Raji (cell line): ENCODE results near the gene TIGAR.

Experiments
- POLR2A ChIP-seq: IDR thresholded peaks from 2 replicates; pipeline ENCODE4 v1.6.1; 2011; ENCODE audit warnings: low read depth, low read length, control low read depth; ENCODE audit not compliant: insufficient read depth

The TIGAR gene

GRCh38 chr12:4320853-4321701 is at the start of gene TIGAR:
Gene TIGAR, plus strand, starts transcription at chr12:4321213. Its CDS starts 59 bp downstream, at chr12:4321272.
- TF ChIP-seq POLR2A: peak; percentile 99

GRCh38 chr12:4271717-4272423 is 49.1 kb upstream of the TIGAR start:
- no peak for TF ChIP-seq POLR2A

GRCh38 chr12:4272424-4273272 is 48.4 kb upstream of the TIGAR start:
- TF ChIP-seq POLR2A: no peak

- TF ChIP-seq POLR2A: no peak
Observed at GRCh38 chr12:4273273-4273651, 47.8 kb upstream of the TIGAR start.

GRCh38 chr12:4273652-4274395 is 47.2 kb upstream of the TIGAR start, which contains the start of gene CCND2:
Gene CCND2, plus strand, starts transcription at chr12:4273762. Its CDS starts 279 bp downstream, at chr12:4274041.
- TF ChIP-seq POLR2A: no peak

GRCh38 chr12:4274396-4275015 is 46.5 kb upstream of the TIGAR start:
- no peak for TF ChIP-seq POLR2A

GRCh38 chr12:4275016-4275869 is 45.8 kb upstream of the TIGAR start:
- TF ChIP-seq POLR2A: no peak

- no peak for TF ChIP-seq POLR2A
Observed at GRCh38 chr12:4275870-4276301, 45.1 kb upstream of the TIGAR start.

GRCh38 chr12:4276524-4277204 is 44.3 kb upstream of the TIGAR start:
- no peak for TF ChIP-seq POLR2A

GRCh38 chr12:4277205-4277543 is 43.8 kb upstream of the TIGAR start:
- no peak for TF ChIP-seq POLR2A

- no peak for TF ChIP-seq POLR2A
Observed at GRCh38 chr12:4277857-4278256, 43.2 kb upstream of the TIGAR start.

GRCh38 chr12:4278329-4279197 is 42.5 kb upstream of the TIGAR start:
- TF ChIP-seq POLR2A: no peak
